Kidney capillary endothelial cell (primary cell): ENCODE measurements around the gene WDFY3.

Experiments
- DNase-seq: peaks from one replicate; pipeline ENCODE4 v3.0.0-alpha.2; 2018; ENCODE audit warnings: low spot score

Gene WDFY3

GRCh38 chr4:84944947-84945346 lies 21.5 kb downstream of the WDFY3 start:
- no peak for DNase-seq

DNA sequence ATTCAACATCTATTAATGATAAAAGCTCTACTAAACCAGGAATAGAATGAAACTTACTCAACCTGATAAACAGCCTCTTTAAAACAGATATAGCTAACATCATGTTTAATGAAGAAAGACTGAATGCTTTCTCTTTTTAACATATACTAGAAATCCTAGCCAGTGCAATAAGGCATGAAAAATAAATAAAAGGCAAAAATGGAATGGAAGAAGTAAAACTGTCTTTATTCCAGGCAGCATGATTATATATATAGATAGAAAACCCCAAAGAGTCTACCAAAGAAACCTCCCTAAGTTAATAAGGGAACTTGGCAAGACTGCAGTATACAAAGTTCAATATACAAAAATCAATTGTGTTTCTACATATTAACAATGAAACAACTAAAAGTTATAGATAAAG lies 25.5 kb downstream of the WDFY3 start:
- DNase-seq = no peak

- DNase-seq = no peak
These were observed 27.4 kb downstream of the WDFY3 start for GRCh38 chr4:84939113-84939512.

- peak; percentile 66 for DNase-seq
These were observed 28.2 kb downstream of the WDFY3 start for GRCh38 chr4:84938316-84938715.

GRCh38 chr4:84937381-84937977 lies 29.0 kb downstream of the WDFY3 start:
- peak; percentile 13 for DNase-seq

GRCh38 chr4:84936123-84936522 lies 30.4 kb downstream of the WDFY3 start:
- DNase-seq = no peak

- no peak for DNase-seq
These were observed 34.0 kb downstream of the WDFY3 start for GRCh38 chr4:84932462-84932861.

DNA sequence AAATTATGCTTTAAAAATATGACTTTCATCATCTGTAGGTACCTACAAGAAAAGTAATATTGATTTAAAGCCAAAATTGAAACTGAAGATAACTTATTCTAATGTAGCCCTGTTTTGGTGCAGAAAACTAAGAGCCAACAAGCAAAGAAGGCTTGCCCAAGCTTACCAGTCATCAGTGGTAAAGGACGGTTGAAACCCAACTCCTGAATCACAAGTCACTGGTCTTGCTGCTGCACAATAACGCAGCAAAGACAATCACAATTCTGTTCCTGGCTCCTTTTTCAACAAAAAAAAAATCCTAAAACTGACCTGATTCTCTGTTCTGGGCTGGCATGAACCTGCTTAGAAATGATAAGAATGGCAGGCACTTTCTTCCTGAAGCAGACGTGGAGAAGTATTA lies 34.5 kb downstream of the WDFY3 start:
- no peak for DNase-seq

- no peak for DNase-seq
These were observed 35.2 kb downstream of the WDFY3 start for GRCh38 chr4:84931274-84931673.

- DNase-seq = no peak
These were observed 38.4 kb downstream of the WDFY3 start for GRCh38 chr4:84928089-84928488.

DNA sequence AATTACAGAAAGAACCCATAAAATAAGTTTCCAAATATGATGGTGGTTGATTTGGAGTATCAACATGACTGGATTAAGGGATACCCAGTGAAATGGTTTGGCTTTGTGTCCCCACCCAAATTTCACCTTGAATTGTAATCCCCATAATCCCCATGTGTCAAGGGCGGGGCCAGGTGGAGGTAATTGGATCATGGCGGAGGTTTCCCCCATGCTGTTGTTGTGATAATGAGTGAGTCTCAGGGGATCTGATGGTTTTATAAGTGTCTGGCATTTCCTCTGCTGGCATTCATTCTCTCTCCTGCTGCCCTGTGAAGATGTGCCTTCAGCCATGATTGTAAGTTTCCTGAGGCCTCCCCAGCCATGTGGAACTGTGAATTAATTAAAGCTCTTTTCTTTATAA lies 39.1 kb downstream of the WDFY3 start:
- no peak for DNase-seq

GRCh38 chr4:84925558-84925957 lies 40.9 kb downstream of the WDFY3 start:
- DNase-seq = no peak

DNA sequence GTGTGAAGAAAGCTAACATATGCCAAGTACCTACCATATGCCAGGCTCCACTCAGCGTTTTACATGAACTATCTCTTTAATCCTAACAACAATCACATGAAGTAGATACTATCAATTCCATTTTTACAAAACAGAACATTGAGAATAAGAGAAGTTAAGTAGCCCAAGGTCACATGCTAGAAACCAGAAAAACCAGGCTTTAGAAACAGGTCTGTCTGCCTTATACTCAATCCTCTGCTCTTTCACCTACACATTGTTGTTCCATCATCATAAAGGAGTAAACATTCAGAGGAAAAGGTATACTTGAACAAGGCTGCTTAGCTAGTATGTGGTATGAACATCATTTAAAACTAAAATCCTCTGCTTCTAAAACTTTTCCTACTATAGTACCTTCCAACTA lies 42.1 kb downstream of the WDFY3 start:
- DNase-seq = no peak

DNA sequence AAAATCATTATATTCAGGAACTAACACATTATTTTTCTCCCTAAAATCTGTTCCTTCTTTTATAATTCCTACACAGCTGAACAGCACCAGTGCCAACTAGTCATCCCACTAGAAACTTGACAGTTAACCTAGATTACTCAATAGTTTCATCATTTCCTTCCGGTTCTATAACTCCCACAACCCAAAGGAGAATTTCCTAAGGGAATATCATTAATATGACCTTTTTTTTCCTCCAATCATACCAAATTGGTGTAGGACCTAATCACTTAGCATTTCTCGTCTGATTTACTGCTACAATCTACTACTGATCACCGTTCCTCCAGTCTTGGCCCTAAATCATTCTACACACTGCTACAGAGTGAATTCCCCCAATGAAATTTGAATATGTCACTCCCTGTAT lies 45.9 kb downstream of the WDFY3 start:
- peak; percentile 51 for DNase-seq

DNA sequence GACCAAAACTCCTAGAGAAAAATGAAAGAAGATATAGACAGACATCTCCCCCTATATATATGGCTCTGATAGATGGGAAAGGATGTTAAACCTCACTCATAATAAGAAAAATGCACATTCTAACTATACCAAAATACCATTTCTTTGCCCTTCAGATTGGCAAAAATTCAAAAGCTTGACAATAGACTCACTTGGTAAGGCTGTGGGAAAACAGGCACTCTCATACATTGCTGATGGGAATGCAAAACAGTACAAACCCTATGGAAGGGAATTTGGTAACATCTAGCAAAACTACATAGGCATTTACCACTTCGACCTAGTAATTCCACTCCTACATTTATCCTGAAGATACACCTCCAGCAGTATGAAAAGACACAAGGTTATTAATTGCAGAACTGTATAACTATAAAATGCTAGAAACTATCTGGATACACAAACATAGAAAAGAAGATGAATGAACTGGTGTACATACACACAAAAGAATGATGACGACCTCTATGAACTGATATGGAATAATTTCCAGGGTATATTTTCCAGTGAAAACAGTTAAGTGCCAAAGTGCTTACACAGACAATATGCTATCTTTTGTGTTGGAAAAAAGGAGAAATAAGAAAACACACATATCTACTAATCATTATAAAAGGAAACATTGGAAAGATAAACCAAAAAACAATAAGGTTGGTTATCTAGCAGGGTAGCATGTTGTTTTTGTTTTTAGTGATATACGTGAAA lies 48.5 kb downstream of the WDFY3 start:
- no peak for DNase-seq

- no peak for DNase-seq
These were observed 49.2 kb downstream of the WDFY3 start for GRCh38 chr4:84917086-84917821.

- DNase-seq = peak; percentile 16
These were observed 50.3 kb downstream of the WDFY3 start for GRCh38 chr4:84916227-84916626.

DNA sequence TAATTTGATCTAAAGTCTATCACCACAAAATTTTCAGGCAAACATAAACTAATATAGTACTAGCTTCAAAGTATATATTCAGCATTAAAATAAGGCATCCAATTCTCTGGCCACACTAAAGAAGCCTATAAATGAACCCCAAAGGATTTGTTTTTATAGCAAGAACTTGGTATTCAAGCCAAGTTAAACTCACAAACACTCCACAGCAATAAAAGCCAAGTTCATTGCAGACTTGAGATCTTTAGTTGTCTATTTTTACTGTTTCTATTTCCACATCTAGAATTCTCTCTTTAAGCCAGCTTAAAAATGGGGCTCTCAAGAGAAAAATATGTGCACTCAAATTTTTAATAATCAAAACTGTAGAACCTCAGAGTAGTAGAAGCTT lies 51.1 kb downstream of the WDFY3 start:
- no peak for DNase-seq

GRCh38 chr4:84914686-84915395 lies 51.6 kb downstream of the WDFY3 start:
- no peak for DNase-seq

DNA sequence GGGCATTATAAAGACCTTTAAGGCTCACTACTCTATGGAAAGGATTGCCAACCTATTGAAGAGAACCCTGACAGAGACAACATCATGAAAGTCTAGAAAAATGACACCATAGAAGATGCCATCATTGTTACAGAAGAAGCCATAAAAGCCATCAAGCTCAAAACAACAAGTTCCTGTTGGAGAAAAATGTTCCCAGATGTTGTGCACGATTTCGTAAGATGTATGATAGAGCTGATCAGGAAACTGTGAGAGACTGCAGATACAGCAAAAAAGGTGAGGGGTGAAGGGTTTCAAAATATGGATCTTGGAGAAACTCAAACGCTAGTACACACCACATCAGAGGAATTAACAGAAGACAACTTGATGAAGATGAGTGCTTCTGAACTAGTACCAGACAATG lies 53.3 kb downstream of the WDFY3 start:
- no peak for DNase-seq

GRCh38 chr4:84912741-84913140 lies 53.7 kb downstream of the WDFY3 start:
- DNase-seq = no peak

DNA sequence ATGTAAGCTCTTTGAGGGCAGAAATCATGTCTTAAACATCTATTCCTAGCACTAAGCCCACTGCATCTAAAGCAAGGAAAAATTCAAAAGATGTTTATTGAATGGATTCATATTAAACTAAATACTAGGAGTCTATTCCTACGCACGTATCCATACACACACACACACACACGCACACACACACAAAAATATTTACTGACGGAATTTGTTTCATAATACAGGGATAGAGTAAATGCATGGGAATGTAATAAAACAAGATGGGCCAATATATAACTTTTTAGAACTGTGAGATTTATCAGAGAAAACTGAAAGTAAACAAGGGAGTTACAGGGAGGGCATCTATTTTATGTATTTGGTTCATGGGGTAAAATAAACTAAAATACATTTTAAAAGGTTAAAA lies 57.6 kb downstream of the WDFY3 start:
- DNase-seq = no peak

- no peak for DNase-seq
These were observed 59.3 kb downstream of the WDFY3 start for GRCh38 chr4:84907145-84907544.
